AG10803 (cell line): ENCODE results near the gene OGDHL.

Experiments
- DNase-seq: peaks from one replicate; pipeline ENCODE4 v3.0.0; 2010; ENCODE audit warnings: low read depth
- H3K4me3 ChIP-seq: 2 replicates; pipeline ENCODE4 v1.5.1; 2011; ENCODE audit warnings: mild to moderate bottlenecking, low read length, control low read depth
- CTCF ChIP-seq: conservative IDR thresholded peaks from 2 replicates; pipeline ENCODE4 v1.5.1; 2011; ENCODE audit warnings: mild to moderate bottlenecking, low read length, control low read depth, inconsistent platforms

OGDHL gene

GRCh38 chr10:49767752-49768151 is 5.6 kb upstream of the OGDHL start:
- no peak overlapping the region for H3K4me3 ChIP-seq
- TF ChIP-seq CTCF, result no peak
- DNase-seq, result no peak

GRCh38 chr10:49766484-49766883 is 4.4 kb upstream of the OGDHL start:
- no peak for DNase-seq
- H3K4me3 ChIP-seq, result no peak overlapping the region
- no peak for TF ChIP-seq CTCF

- DNase-seq, result no peak
- peak overlapping the region; percentile 36 for H3K4me3 ChIP-seq
- no peak for TF ChIP-seq CTCF
Observed at GRCh38 chr10:49762566-49762877, 399 bp upstream of the OGDHL start.

- no peak for TF ChIP-seq CTCF
- DNase-seq, result no peak
- H3K4me3 ChIP-seq, result no peak overlapping the region
Observed at GRCh38 chr10:49761201-49761788, 828 bp downstream of the OGDHL start.

- DNase-seq, result no peak
- H3K4me3 ChIP-seq, result no peak overlapping the region
- no peak for TF ChIP-seq CTCF
Observed at GRCh38 chr10:49760789-49761188, 1.3 kb downstream of the OGDHL start.

- DNase-seq, result no peak
- H3K4me3 ChIP-seq, result no peak overlapping the region
- no peak for TF ChIP-seq CTCF
Observed at GRCh38 chr10:49759787-49760551, 2.2 kb downstream of the OGDHL start.

GRCh38 chr10:49758249-49758930 is 3.7 kb downstream of the OGDHL start:
- no peak overlapping the region for H3K4me3 ChIP-seq
- no peak for DNase-seq
- no peak for TF ChIP-seq CTCF
